Neural cell (in vitro differentiated cells): ENCODE results near the gene NOS1AP.

Experiments
- EZH2 ChIP-seq: fragments of 200-600, 300-800 bp; shearing (Covaris generic), sonication (generic); IDR thresholded peaks from 2 replicates; pipeline ENCODE4 v1.6.1; 2014; ENCODE audit warnings: antibody characterized with exemption, low read length, borderline replicate concordance, mild to moderate bottlenecking; ENCODE audit not compliant: insufficient read depth, poor library complexity, severe bottlenecking
- POLR2AphosphoS5 ChIP-seq: IDR thresholded peaks from 2 replicates; pipeline ENCODE4 v1.6.1; 2012
- TF ChIP-seq, protein P1 (sequence below): fragments of 450-650 bp; IDR thresholded peaks from 2 replicates; pipeline ENCODE4 v1.5.1; 2014; ENCODE audit warnings: antibody characterized with exemption, mild to moderate bottlenecking, moderate library complexity; ENCODE audit not compliant: poor library complexity, severe bottlenecking

GRCh38 chr1:162090378-162090777 is 20.9 kb downstream of the NOS1AP start:
- TF ChIP-seq, protein P1, sequence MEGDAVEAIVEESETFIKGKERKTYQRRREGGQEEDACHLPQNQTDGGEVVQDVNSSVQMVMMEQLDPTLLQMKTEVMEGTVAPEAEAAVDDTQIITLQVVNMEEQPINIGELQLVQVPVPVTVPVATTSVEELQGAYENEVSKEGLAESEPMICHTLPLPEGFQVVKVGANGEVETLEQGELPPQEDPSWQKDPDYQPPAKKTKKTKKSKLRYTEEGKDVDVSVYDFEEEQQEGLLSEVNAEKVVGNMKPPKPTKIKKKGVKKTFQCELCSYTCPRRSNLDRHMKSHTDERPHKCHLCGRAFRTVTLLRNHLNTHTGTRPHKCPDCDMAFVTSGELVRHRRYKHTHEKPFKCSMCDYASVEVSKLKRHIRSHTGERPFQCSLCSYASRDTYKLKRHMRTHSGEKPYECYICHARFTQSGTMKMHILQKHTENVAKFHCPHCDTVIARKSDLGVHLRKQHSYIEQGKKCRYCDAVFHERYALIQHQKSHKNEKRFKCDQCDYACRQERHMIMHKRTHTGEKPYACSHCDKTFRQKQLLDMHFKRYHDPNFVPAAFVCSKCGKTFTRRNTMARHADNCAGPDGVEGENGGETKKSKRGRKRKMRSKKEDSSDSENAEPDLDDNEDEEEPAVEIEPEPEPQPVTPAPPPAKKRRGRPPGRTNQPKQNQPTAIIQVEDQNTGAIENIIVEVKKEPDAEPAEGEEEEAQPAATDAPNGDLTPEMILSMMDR: no peak
- TF ChIP-seq EZH2: no peak
- no peak for TF ChIP-seq POLR2AphosphoS5
